GM13977 (cell line): ENCODE data around the gene ISYNA1.

Experiments
- DNase-seq: peaks from one replicate; pipeline ENCODE4 v3.0.0; 2012; ENCODE audit warnings: low spot score
- in situ Hi-C: fragments of 300-500 bp; cut with MboI; formaldehyde crosslinking; loops from one replicate; pipeline ENCODE4 v1.12.0; 2022; ENCODE audit warnings: low sequenced_read_pairs, low pct_unique_long_range_greater_than_20kb, mixed read lengths, inconsistent platforms; ENCODE audit not compliant: unreplicated experiment
- TF ChIP-seq, protein P1 (sequence below): IDR thresholded peaks from 2 replicates; pipeline ENCODE4 v1.5.1; 2012; ENCODE audit warnings: mild to moderate bottlenecking, control low read depth; ENCODE audit not compliant: insufficient read depth; ENCODE audit errors: extremely low read depth, missing control alignments

The ISYNA1 gene

GRCh38 chr19:18386543-18387271, 51.2 kb downstream of the ISYNA1 start:
- in situ Hi-C loops: no loop called here
- TF ChIP-seq, protein P1, sequence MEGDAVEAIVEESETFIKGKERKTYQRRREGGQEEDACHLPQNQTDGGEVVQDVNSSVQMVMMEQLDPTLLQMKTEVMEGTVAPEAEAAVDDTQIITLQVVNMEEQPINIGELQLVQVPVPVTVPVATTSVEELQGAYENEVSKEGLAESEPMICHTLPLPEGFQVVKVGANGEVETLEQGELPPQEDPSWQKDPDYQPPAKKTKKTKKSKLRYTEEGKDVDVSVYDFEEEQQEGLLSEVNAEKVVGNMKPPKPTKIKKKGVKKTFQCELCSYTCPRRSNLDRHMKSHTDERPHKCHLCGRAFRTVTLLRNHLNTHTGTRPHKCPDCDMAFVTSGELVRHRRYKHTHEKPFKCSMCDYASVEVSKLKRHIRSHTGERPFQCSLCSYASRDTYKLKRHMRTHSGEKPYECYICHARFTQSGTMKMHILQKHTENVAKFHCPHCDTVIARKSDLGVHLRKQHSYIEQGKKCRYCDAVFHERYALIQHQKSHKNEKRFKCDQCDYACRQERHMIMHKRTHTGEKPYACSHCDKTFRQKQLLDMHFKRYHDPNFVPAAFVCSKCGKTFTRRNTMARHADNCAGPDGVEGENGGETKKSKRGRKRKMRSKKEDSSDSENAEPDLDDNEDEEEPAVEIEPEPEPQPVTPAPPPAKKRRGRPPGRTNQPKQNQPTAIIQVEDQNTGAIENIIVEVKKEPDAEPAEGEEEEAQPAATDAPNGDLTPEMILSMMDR: no peak
- no peak for DNase-seq

GRCh38 chr19:18385675-18386542, 52.0 kb downstream of the ISYNA1 start, which contains the start of gene GDF15:
TSS of gene GDF15 (plus strand) at chr19:18386158. CDS start at chr19:18386190, 32 bp downstream.
- DNase-seq: peak; percentile 73
- TF ChIP-seq, protein P1: peak; percentile 72
- in situ Hi-C loops: no loop called here

GRCh38 chr19:18385359-18385674, 52.6 kb downstream of the ISYNA1 start:
- TF ChIP-seq, protein P1: no peak
- in situ Hi-C loops: no loop called here
- DNase-seq: no peak

DNA sequence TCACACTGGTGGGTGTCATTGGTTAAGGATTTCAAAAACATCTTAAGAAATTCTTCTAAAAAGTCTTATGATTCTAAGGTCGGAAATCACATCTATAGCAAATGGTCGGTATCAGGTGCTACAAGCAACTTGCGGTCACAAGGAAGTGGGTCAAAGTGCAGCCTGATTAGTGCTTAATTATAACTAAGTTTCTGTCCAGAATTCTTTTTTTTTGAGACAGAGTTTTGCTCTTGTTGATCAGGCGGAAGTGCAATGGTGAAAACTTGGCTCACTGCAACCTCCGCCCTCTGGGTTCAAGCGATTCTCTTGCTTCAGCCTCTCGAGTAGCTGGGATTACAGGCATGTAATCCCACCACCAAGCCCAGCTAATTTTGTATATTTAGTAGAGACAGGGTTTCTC, 53.2 kb downstream of the ISYNA1 start:
- in situ Hi-C loops: no loop called here
- TF ChIP-seq, protein P1: no peak
- DNase-seq: no peak
